ENCODE results near the gene NUP98. TPM values are rescaled to one million over a fixed set of nuclear protein-coding genes. Genes with fewer than 3 reads are reported as not detected.

Gene NUP98
- total RNA-seq, 1 experiment from 2014 or later = 98.4 TPM

- ChIA-PET POLR2A (no interaction called here), RAD21 (ENCODE audit: low non-redundant PET in 1 of 2, low total read pairs in 2 of 2, uncharacterized antibody in 2 of 2, unreplicated experiment in 2 of 2) (no interaction called here), CTCF (no interaction called here)
- Histone ChIP-seq H3K79me2 (ENCODE audit: insufficient read depth, low read length) (peaks cover 71% of the 10 kb centered on the region), H3K4me2 (ENCODE audit: low read length) (no peak overlapping the region), H4K20me1 (ENCODE audit: insufficient read depth) (peaks cover 4% of the 10 kb centered on the region; the same call in 1 of the 2 replicates), H3K4me1 (ENCODE audit: control insufficient read depth in 1 of 2, insufficient read depth in 2 of 2, low read length in 2 of 2) (no peaks in the 10 kb centered on the region), H3K27ac (ENCODE audit: low read depth, low read length) (no peak overlapping the region), H3K27me3 (ENCODE audit: insufficient read depth, low read length) (no peaks in the 10 kb centered on the region), H3K9me2 (ENCODE audit: insufficient read depth) (no peaks in the 10 kb centered on the region), H3K4me3 (replicated peaks in 1 of 2; ENCODE audit: low read depth in 1 of 2, low read length in 2 of 2) (no peak overlapping the region), H2AFZ (ENCODE audit: low read depth, low read length, poor library complexity, severe bottlenecking) (no peak overlapping the region), H3K9me3 (ENCODE audit: control insufficient read depth in 1 of 2, insufficient read depth in 1 of 2, low read depth in 1 of 2, low read length in 2 of 2) (no peaks in the 10 kb centered on the region), H3K36me3 (ENCODE audit: control insufficient read depth in 1 of 2, insufficient read depth in 2 of 2, low read length in 2 of 2) (peaks cover 78 to 82% of the 10 kb centered on the region in 2 experiments), H3K9ac (ENCODE audit: low read length) (no peak overlapping the region)
- no peak for TF ChIP-seq CBX3 (IDR thresholded peaks at IDR 0.05; ENCODE audit: low read depth)
- TF ChIP-seq CEBPB (IDR thresholded peaks at IDR 0.05; ENCODE audit: low read depth) = no peak
- no peak for TF ChIP-seq SP1 (IDR thresholded peaks at IDR 0.05; ENCODE audit: low read depth)
- ATAC-seq (no peak), DNase-seq (ENCODE audit: low read depth, low spot score) (no peak)
- no TSS peak for BruUV-seq (replicated peaks)
- intact Hi-C loops (cut with micrococcal nuclease) = no loop called here
Measured at GRCh38 chr11:3764266-3764665, 33.1 kb downstream of the NUP98 start.

GRCh38 chr11:3755151-3755550 is 42.2 kb downstream of the NUP98 start:
- no peak overlapping the region for H3K27ac ChIP-seq (ENCODE audit: low read depth, low read length)
- no peak for ATAC-seq
- TF ChIP-seq POLR2AphosphoS5 (IDR thresholded peaks at IDR 0.05; ENCODE audit: low read depth, low read length) (no peak), ZFX (IDR thresholded peaks at IDR 0.05) (no peak), RAD21 (IDR thresholded peaks at IDR 0.05; ENCODE audit: low read depth) (no peak), ZNF274 (IDR thresholded peaks at IDR 0.05; ENCODE audit: low read depth, low read length) (no peak), ATF3 (IDR thresholded peaks at IDR 0.05) (no peak), ZBTB33 (IDR thresholded peaks at IDR 0.05; ENCODE audit: extremely low read depth, insufficient replicate concordance, low read length) (no peak), EZH2 (IDR thresholded peaks at IDR 0.05) (no peak), JUND (IDR thresholded peaks at IDR 0.05) (no peak), YY1 (IDR thresholded peaks at IDR 0.05; ENCODE audit: extremely low read depth, insufficient replicate concordance, low read depth, low read length) (no peak), SRF (IDR thresholded peaks at IDR 0.05; ENCODE audit: low read depth) (no peak), CBX3 (IDR thresholded peaks at IDR 0.05; ENCODE audit: low read depth) (no peak), TCF7L2 (IDR thresholded peaks at IDR 0.05; ENCODE audit: borderline replicate concordance, extremely low read depth, insufficient read depth, insufficient read length) (no peak), POLR2A (IDR thresholded peaks at IDR 0.05; ENCODE audit: borderline replicate concordance, extremely low read depth, insufficient read depth, insufficient read length) (no peak)
- TF ChIP-seq, protein P1, sequence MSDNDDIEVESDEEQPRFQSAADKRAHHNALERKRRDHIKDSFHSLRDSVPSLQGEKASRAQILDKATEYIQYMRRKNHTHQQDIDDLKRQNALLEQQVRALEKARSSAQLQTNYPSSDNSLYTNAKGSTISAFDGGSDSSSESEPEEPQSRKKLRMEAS (IDR thresholded peaks at IDR 0.05) = no peak
- TF ChIP-seq, protein P2, sequence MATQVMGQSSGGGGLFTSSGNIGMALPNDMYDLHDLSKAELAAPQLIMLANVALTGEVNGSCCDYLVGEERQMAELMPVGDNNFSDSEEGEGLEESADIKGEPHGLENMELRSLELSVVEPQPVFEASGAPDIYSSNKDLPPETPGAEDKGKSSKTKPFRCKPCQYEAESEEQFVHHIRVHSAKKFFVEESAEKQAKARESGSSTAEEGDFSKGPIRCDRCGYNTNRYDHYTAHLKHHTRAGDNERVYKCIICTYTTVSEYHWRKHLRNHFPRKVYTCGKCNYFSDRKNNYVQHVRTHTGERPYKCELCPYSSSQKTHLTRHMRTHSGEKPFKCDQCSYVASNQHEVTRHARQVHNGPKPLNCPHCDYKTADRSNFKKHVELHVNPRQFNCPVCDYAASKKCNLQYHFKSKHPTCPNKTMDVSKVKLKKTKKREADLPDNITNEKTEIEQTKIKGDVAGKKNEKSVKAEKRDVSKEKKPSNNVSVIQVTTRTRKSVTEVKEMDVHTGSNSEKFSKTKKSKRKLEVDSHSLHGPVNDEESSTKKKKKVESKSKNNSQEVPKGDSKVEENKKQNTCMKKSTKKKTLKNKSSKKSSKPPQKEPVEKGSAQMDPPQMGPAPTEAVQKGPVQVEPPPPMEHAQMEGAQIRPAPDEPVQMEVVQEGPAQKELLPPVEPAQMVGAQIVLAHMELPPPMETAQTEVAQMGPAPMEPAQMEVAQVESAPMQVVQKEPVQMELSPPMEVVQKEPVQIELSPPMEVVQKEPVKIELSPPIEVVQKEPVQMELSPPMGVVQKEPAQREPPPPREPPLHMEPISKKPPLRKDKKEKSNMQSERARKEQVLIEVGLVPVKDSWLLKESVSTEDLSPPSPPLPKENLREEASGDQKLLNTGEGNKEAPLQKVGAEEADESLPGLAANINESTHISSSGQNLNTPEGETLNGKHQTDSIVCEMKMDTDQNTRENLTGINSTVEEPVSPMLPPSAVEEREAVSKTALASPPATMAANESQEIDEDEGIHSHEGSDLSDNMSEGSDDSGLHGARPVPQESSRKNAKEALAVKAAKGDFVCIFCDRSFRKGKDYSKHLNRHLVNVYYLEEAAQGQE (IDR thresholded peaks at IDR 0.05; ENCODE audit: low read depth) = no peak

More at GRCh38 chr11:3755151-3755550, 42.2 kb downstream of the NUP98 start:
- Histone ChIP-seq H4K20me1 (ENCODE audit: insufficient read depth) (peaks cover 3% of the 10 kb centered on the region; the same call in 1 of the 2 replicates), H3K79me2 (ENCODE audit: insufficient read depth, low read length) (peaks cover 75% of the 10 kb centered on the region), H3K36me3 (ENCODE audit: control insufficient read depth in 1 of 2, insufficient read depth in 2 of 2, low read length in 2 of 2) (peaks cover 47 to 53% of the 10 kb centered on the region in 2 experiments), H3K4me2 (ENCODE audit: low read length) (no peak overlapping the region), H3K4me3 (replicated peaks in 1 of 2; ENCODE audit: low read depth in 1 of 2, low read length in 2 of 2) (no peak overlapping the region), H3K27me3 (ENCODE audit: insufficient read depth, low read length) (no peaks in the 10 kb centered on the region), H3K9ac (ENCODE audit: low read length) (no peak overlapping the region), H2AFZ (ENCODE audit: low read depth, low read length, poor library complexity, severe bottlenecking) (no peak overlapping the region), H3K4me1 (ENCODE audit: control insufficient read depth in 1 of 2, insufficient read depth in 2 of 2, low read length in 2 of 2) (no peaks in the 10 kb centered on the region), H3K9me2 (ENCODE audit: insufficient read depth) (no peaks in the 10 kb centered on the region), H3K9me3 (ENCODE audit: control insufficient read depth in 1 of 2, insufficient read depth in 1 of 2, low read depth in 1 of 2, low read length in 2 of 2) (no peaks in the 10 kb centered on the region)
- intact Hi-C loops (cut with micrococcal nuclease) = loop anchor here (10.0 kb wide), 1 partner anchor 60 kb away; no protein-coding TSS in a partner anchor
- ChIA-PET CTCF (no interaction called here), RAD21 (ENCODE audit: low non-redundant PET in 1 of 2, low total read pairs in 2 of 2, uncharacterized antibody in 2 of 2, unreplicated experiment in 2 of 2) (no interaction called here), POLR2A (no interaction called here)
- no peak for DNase-seq (ENCODE audit: low read depth, low spot score)
- BruUV-seq (replicated peaks) = no TSS peak

All from HCT116 (cell line).